HG03045 (cell line): ENCODE data around the gene ARHGEF10L.

Experiments
- ATAC-seq: cut with Tn5 transposase; IDR thresholded peaks from one replicate; pipeline ENCODE4 v1.9.1; 2021; ENCODE audit warnings: mild to moderate bottlenecking, moderate library complexity; ENCODE audit not compliant: unreplicated experiment

ARHGEF10L gene

DNA sequence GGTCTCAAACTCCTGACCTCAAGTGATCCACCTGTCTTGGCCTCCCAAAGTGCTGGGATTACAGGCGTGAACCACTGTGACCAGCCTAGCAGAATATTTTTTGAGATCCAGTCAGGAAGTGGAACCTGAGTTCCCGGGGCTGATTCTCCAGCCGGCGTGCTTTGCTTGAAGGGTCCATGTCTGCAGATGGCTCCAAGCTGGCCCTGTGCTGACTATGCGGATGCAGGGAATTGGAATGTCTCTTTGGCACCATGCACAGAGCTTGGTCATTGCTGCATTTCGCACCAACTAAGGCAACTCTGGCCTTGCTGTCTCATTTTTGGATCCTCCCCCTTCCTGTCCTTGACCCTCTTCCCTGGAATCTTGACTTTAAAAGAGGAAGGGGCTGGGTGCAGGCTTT lies 28.1 kb downstream of the ARHGEF10L start:
- no peak for ATAC-seq

DNA sequence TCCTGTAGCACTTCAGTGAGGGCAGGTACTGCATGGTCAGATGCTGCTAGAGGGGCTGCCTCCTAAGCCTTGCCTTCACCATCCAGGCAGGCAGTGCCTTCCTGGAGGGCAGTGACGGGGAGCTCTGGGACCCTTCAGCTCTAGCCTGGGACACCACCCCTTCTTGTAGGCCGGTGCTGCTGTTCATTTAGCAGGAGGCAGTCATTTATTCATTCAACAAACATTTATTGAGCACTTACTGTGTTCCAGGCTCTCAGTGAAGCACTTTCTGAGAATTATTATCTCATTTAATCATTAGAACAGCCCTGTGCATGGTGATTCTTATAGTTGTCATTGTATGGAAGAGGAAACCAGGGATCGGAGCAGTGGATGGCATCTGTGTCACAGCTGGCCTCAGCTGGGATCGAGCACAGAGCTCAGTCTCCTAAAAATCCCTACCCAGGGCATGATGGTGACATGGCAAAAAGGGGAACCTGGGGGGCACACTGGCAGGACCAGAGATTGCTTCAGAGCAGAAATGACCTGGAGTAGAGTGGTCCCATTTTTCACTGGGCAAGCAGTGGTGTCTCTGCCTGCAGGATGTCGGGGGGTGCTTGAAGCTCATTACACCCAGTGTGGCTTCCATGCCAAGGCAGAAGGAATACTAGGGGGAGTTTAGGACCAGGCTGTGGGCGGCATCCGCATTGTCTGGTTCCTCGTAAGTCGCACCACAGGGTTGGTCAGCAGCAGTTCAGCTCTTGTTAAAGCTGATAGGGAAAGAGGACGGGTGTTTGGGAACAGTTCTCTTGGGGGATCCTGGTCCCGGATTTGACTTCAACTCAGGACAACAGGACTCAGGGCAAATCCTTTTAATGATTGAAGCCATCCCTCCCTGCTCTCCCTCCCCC lies 28.8 kb downstream of the ARHGEF10L start:
- no peak for ATAC-seq

DNA sequence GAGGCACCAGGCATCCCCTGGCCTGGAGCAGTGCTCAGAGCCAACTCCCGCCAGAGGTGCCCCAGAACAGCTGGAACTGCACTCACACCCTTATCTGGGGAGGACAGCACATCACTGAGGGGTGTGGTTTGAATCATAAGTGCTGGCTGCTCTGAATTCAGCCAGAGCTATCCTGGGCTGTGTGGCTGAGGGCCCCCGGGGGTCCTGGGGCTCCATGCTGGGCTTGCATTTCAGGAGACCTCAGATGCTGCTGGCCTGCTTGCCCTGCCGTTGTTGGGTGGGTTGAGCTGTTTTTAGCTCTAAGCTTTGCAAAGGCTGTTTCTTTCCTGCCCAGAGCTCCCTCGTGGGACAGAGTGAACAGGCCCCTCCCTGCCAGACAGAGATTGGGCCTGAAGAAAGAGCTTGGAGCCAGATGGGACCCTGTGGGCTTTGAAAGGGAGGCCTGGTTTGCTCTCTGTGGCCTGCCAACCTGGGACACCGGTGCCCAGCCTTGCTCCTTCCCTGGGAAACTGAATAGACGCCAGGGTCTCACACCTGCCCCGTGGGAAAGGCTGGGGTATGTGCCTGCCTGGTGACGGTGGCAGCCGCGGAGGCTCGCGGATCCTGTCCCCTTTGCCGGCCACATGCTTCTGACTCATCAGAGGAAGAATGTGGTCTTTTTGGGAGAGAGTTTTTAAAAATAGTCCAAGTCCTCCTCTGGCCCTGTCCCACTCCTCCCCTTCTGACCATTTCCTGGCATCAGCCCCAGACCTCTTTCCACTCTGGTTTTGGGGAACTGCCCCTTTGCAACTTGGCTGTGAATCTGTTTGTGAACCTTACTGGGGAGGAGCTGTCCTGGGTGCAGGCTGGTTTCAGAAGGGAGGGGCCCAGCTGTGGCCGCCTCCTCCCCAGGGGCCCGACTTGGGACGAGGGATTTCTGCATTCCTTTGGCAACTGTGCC lies 30.0 kb downstream of the ARHGEF10L start:
- no peak for ATAC-seq

DNA sequence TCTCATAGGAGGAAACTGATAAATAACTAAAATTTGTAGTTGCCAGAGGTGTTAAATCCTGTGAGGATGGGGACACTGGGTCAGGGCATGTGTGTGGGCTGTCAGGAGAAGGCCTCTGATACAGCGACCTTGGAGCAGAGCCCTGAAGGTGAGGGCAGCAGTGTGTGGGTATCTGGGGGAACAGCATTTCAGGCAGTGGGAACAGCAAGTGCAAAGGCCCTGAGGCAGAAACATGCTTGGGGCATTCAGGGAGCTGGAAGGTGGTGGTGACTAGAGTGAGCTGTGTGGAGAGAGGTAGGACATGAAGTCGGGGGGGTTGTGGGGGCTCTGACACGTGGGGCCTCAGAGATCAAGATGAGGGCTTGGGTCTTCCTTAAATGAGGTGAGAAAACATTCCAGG lies 30.7 kb downstream of the ARHGEF10L start:
- no peak for ATAC-seq

DNA sequence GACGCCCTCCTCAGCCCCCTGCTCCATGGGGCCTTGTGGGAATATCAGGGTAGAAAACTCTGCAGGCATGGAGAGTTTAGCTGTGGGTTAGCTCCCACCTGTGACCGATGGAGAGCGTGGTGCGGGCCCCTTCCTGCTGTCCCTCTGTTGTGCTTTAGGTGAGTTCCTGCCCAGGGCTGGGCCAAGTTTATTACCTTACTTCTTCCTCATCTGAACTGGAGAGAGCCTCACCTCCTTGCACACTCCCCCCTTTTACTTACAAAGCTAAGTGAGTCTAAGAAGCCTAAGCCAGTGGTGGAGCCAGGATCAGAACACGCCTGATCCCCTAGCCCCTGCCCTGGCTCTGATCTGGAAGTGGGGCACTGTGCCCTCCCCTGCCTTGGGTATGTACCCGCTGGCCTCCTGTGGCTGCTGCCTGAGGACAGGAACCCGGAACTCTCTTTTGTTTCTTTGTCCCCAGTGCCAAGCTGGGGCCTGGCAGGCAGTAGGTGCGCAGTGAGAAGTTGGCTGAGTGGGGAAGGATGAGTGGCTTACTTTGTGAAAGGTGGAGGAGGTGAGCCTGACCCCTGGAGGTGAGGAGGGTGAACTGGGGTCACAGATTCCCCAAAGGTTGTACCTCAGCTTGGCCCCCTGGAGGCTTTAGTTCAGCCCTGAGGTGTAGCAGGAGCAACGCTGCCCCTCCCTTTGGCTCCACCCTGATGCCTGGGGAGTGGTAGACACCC lies 32.9 kb downstream of the ARHGEF10L start:
- no peak for ATAC-seq

DNA sequence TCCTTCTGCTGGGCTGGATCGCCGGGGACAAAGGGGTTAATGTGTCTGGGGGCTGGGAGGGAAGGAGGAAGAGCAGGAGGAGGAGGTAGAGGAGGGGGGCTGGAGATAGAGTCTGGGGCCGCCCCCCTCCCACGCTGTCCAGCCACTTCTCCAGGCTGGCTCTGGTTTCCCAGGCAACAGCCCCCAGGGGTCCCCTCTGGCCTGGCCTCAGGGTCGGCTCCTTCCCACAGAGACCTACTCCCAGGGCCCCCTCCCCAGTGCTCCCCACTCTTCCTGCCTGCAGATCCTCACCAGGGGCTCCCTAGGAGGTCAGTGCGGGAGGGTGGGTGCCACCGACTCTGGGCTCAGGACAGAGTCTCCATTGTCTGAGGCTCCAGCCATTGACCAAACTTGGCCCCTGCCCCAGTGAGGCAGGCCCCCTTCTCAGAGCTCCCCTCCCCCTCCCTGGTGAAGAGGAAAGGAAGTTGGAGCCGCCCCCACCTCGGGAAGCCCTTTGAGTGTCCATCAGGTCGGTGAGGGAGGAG lies 34.1 kb downstream of the ARHGEF10L start:
- ATAC-seq, result no peak

DNA sequence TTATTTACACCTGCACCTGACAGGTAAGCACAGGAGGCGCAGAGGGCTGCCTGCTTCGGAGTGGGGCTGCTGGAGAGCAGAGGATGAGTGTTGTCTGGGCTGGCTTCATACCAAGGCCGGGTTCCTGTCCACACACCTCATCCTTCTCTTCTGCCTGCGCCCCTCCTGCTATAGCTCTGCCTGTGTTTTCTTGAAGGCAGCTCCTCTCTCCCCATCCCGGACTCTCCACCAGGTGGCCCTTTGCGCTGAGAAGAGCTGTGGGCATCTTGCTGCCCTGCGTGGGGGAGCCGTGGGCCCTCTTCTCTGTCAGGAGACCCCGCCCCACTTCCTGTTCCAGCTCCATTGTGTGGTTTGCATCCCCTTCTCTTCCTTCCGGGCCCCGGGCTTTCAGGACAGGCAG lies 35.0 kb downstream of the ARHGEF10L start:
- no peak for ATAC-seq

DNA sequence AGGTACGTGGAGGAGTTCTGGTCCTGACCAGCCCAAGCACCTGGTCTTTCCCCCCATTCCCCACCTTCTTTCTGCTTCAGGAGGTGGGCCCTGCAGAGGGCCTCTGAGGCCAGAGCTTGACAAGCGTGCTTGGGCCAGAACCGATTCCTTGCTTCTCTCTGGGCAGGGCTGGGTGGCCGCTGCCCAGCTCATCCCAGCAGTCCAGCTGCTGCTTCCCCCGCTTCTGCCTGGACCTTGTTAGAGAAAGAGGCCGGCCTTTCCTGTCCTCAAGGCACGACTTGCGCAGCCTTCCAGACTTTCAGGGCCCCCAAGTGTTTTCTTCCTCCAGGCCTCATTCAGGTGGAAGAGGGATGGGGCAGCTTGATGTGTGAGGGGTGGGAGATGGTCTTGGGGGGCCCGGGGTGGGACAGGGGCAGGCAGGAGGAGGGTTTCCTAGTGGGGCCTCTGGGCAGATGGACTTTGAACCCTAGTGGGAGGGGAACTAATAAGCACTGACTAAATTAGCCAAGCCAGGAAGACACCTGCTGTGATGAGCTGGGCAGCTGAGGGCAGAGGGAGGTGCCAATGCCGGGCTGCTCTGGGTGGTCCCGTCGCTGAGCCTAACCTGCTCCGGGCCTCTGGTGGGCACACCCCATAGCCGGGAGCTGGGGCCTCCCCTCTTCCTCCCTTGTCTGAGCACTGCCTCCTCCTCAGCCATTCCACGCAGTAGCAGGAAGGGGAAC lies 36.5 kb downstream of the ARHGEF10L start:
- ATAC-seq, result no peak

DNA sequence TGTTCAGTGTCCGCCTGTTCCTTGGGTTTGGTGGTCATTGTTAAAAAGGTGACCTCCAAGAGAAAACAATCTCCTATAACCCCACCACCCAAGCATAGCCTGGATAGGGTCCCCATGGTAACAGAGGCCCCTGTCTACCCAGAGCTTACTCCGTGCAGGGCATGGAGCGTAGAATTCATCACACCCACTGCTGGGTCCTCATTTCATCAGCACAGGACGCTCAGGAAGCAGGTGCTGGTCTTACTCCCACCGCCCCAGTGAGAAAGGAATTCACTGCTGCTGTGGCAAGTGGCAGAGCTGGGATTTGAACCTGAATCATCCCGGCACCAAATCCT lies 37.0 kb downstream of the ARHGEF10L start:
- no peak for ATAC-seq

DNA sequence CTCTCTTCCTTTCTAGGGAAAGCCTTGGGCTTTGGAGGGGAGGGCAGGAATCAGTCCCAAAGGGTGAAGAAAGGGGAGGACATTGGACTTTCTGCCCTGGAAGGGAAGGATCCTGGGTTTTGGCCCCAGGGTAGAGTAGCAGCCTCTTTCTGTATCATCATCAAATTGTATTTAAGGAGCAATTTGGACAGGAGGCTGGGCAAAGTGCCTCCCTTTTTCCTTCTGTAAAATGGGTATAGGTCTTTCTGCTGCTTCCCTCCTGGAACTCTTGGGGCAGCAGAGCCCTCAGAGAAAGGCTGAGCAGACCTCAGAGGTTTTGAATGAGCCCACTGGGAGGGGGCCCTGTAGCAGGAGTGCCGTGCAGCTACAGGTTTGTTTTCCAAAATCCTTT lies 38.4 kb downstream of the ARHGEF10L start:
- no peak for ATAC-seq

DNA sequence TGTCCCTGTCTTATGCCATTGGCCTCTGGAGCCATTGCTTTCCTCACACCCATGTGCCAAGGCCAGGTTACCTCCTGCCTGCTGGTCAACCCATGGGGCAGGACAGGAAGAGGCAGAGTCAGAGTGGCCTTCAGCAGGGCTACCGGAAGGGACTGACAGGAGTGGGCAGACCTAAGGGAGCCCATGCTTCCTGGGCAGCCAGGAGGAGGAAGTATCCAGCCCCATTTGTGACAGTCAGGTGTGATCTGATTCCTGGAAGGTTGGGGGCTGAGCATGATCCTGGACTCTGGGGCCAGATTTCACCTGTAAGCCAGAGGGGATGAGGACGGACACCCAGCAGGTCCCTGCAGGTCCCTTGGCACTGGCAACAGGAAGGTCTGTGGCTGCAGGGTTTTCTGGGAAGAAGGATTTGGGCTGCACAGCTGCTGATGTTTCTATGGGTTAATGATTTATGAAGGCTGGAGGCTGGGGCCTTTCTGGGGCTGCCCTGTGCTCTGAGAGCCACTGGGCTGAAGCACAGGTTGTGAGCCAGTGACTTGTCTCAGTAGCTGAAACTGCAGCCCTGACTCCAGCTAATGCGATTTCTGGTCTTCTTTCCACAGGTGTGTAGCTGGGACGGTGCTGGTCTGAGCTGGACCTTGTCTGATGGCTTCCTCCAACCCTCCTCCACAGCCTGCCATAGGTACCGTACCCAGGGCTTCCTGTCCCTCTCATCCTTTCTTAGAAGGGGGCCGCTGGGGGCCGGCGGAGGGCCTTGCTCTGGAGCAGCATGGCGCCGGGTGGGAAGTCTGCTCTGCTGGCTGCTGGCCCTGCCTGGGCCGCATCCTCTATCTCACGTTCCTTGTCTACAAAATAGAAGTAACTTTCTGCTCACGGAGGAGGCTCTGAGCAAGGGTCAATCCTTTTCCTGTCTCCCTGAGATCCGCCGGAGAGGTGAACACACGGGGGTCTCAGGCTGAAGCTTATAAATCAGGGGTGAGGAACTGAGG lies 40.7 kb downstream of the ARHGEF10L start:
- ATAC-seq, result no peak

DNA sequence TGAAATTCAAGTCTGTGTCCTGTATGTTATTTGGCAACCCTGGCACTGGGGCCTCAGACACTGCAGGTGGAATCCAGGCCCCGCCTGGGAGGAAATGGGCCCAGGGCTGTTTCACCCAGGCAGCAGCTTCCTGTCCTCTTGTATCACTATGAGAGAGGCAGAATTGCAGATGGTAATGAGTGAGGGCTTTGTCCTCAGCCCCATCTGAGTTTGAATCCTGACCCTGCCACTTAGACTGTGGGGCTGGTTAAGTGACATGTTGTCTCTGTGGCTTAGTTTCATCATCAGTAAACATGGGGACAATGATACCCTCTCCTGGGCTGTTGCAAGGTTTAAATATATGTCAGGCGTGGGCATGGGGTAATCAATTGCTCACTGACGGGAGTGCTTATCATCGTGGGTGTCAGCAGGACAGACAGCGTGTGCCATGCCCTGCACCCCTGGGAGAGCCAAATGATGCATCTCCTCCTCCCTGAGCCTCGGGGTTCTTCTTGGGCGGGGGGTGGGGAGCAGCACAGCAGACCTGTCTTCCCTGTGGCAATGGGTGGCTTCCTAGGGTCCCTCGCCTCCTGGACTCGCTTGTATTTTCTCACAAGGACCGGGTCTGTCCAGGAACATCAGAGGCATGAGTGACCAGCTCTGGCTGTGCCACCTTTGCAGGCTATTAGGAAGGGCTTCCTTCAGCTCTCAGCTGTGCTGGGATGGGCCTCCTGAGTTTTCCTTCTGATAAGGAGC lies 42.1 kb downstream of the ARHGEF10L start:
- ATAC-seq, result no peak

DNA sequence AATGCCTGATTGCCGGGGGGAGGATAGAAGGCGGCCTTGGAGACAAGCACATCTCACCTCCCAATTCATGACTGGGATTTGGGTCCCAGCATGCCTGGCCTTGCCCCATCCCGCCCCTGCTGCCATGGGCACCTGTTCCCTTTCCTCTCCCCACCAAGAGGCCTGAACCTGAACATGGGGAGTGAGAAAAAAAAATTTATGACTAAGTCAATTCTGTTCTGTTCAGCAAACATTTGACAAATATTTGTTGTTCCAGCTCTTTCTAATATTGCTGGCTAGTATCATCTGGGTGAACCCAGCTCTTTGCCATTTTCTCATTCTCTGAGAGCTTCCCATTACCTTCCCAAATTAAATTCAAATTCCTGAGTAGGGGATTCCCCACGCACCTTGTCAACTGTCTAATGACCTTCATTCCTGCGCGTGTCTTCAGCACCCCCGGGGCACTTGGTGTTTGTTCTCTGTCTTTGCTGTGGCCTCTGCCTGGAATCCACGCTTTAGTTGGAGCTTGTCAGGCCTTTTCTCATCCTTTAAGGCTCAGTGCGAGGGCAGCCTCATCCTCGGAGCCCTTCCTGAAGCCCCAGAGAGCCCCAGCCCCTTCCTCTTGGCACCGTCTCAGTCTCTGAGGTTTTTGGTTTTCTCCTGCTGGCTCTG lies 42.8 kb downstream of the ARHGEF10L start:
- no peak for ATAC-seq

DNA sequence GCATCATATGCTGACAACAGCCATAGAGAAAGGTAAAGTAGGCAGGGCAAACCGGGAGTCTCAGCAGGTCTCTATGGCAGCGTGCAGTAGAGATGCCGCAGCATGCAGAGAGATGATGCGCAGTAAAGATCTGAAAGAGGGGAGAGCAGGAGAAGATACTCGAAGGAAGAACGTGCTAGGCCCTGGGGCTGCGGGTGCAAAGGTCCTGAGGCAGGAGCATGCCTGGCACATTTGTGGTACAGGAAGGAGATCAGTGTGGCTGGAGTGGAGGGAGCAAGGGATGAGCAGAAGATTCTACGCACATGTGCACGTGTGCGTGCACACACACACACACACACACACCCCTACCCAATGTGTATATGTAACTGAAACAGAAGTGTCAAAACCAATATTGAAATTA lies 45.0 kb downstream of the ARHGEF10L start:
- ATAC-seq, result no peak

DNA sequence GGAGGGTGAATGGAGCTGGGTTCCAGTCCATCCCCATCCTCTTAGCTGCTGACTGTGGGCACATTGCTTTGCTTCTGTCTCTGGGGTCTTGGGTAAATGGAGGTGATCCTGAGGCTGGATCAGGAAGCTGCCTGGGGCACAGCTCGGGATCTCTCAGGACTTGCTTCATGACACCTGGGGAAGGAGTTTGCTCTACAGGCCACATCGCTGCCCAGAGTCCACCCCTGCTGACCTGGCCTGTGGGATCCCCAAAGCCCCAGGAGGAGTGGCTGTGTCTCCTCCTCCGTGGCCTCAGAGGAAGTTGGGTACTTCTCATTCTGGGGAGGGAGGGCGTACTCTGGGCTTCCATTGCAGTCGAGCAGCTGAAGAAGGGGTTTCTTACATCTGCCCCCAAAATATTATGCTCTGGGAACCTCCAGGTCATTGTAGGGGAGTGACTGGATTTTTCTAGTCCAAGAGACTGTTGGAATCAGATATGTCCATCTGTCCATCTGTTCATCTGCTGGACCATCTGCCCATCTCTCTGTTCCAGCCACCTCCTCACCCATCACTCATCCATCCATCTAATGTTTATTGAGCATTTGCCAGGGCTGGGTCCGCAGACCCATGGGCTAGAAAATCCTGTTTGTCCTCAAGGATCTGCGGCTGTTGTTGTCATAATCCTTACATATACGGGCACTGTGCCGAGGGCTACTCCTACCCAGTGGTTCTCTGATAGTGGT lies 45.9 kb downstream of the ARHGEF10L start:
- no peak for ATAC-seq

DNA sequence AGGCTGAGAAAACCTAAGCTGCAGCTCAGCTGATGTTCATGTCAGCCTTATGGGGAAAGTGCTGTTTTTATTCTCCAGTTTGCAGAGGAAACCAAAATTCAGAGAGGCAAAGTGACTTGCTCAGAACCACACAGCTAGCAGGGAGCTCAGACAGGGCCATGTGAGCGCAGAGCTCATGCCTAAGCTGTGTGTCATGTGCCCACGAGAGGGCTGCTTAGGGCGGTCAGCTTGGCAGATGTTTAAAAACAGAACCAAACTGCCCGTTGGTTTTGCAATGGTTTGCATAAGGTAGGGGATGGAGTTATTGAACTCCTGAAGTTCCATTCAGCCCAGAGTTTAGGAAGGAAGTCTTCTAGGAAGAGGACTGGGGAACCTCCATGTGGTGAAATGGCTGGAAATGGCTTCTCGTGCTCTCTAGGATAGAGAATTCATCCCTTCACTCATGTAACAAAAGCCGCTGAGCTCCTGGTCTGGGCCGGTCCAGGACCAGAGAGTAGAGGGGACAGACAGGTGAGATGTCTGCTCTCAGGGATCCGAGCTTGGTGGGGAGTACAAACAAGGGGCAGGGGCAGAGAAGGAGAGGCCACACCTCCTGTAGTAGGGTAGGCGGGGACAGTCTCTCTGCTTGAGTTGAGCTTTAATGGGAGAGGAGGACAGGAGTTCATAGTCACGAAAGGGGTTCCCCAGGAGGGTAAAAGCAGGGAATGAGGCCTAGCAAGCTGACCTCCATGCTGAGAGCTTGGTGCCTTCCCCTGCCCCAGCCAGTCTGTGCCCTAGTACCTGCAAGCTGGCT lies 46.9 kb downstream of the ARHGEF10L start:
- no peak for ATAC-seq

DNA sequence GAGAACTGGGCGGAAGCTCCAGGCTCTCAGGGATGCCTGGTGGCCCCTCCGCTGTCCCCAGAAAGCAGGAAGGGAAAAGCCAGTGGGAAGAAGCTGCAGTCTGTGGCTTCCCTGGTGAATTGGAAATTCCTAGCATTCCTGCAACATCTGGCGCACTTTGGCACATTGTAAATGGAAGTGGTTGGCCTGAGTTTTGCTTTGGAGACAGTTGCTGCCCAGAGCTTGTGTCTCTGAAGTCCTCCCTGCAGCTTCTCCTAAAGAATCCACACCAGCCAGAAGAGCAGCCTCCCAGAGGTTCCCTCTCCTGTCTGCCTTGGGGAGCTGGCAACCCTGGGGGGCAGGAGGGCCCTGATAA lies 48.2 kb downstream of the ARHGEF10L start:
- ATAC-seq, result no peak
